HepG2 (cell line): Measurements from ENCODE around the gene MCRIP2. TPM values are rescaled to one million over a fixed set of nuclear protein-coding genes. Genes with fewer than 3 reads are reported as not detected.

Source experiments
- GLMP ChIP-seq: sonication (generic); formaldehyde crosslinking; IDR thresholded peaks from 2 replicates; pipeline ENCODE4 v1.9.0; 2021; ENCODE audit warnings: missing genetic modification reagents, mild to moderate bottlenecking, borderline replicate concordance
- JUND ChIP-seq: sonication (generic); formaldehyde crosslinking; IDR thresholded peaks from 2 replicates; pipeline ENCODE4 v1.8.0; 2022; ENCODE audit warnings: mild to moderate bottlenecking, missing genetic modification reagents
- MED1 ChIP-seq: sonication (generic); formaldehyde crosslinking; IDR thresholded peaks from 2 replicates; pipeline ENCODE4 v1.4.0; 2020; ENCODE audit warnings: missing genetic modification reagents
- MNT ChIP-seq: fragments of 450-650 bp; IDR thresholded peaks from 2 replicates; pipeline ENCODE4 v1.6.1; 2016
- NKX3-1 ChIP-seq: sonication (generic); formaldehyde crosslinking; IDR thresholded peaks from 2 replicates; pipeline ENCODE4 v1.5.0; 2020; ENCODE audit warnings: missing genetic modification reagents
- PAF1 ChIP-seq: IDR thresholded peaks from 2 replicates; pipeline ENCODE4 v1.6.1; 2016; ENCODE audit warnings: missing genetic modification reagents, missing compliant biosample characterization
- PHF21A ChIP-seq: sonication (generic); formaldehyde crosslinking; IDR thresholded peaks from 2 replicates; pipeline ENCODE4 v1.5.0; 2020; ENCODE audit warnings: mild to moderate bottlenecking, missing genetic modification reagents
- RBFOX2 ChIP-seq: fragments of 200-400 bp; formaldehyde crosslinking; IDR thresholded peaks from 2 replicates; pipeline ENCODE4 v1.6.1; 2017; ENCODE audit warnings: low read depth, mild to moderate bottlenecking, low read length
- RBM22 ChIP-seq: fragments of 200-400 bp; formaldehyde crosslinking; optimal IDR thresholded peaks from 2 replicates; pipeline ENCODE3; 2017; ENCODE audit warnings: mild to moderate bottlenecking, low read length, moderate library complexity
- SMAD1 ChIP-seq: sonication (generic); formaldehyde crosslinking; IDR thresholded peaks from 2 replicates; pipeline ENCODE4 v1.4.0; 2020; ENCODE audit warnings: missing genetic modification reagents, low read depth, mild to moderate bottlenecking, borderline replicate concordance
- SOX5 ChIP-seq: IDR thresholded peaks from 2 replicates; pipeline ENCODE4 v1.6.1; 2016; ENCODE audit warnings: borderline replicate concordance
- ZNF101 ChIP-seq: sonication (generic); formaldehyde crosslinking; IDR thresholded peaks from 2 replicates; pipeline ENCODE4 v1.4.0; 2020; ENCODE audit warnings: mild to moderate bottlenecking, low read depth, missing genetic modification reagents, borderline replicate concordance
- ZNF709 ChIP-seq: sonication (generic); formaldehyde crosslinking; IDR thresholded peaks from 2 replicates; pipeline ENCODE4 v1.5.0; 2020; ENCODE audit warnings: mild to moderate bottlenecking, missing genetic modification reagents
- polyA plus RNA-seq, 8 experiments: library from polyadenylated mRNA; depleted of rRNA in 3 of 8; stranded (reverse) in 7 of 8; unstranded in 1 of 8; fragments of >200 nt; fragmentation: Illumina TruSeq in 4 of 8; extraction: Trizol in 4 of 8; gene quantifications; 2 replicates each; pipeline versions ENCODE4 v1.2.1 to v1.2.3, GENCODE V29; 2011 to 2016; ENCODE audit warnings: low read depth in 4 of 8, missing spikeins in 1 of 8, mixed read lengths in 1 of 8; ENCODE audit not compliant: insufficient read depth in 1 of 8
- total RNA-seq, 5 experiments: library from RNA; depleted of rRNA; stranded (reverse); fragments of >200 nt; fragmentation: Illumina TruSeq; extraction: Trizol; gene quantifications; 2 replicates each; pipeline ENCODE4 v1.2.3, GENCODE V29; 2016; ENCODE audit warnings: low read depth in 1 of 5
- TF ChIP-seq, protein P1 (sequence below): sonication (generic); formaldehyde crosslinking; IDR thresholded peaks from 2 replicates; pipeline ENCODE4 v1.4.0; 2020; ENCODE audit warnings: missing genetic modification reagents, borderline replicate concordance
- TF ChIP-seq, protein P2 (sequence below): sonication (generic); formaldehyde crosslinking; IDR thresholded peaks from 2 replicates; pipeline ENCODE4 v1.4.0; 2020; ENCODE audit warnings: mild to moderate bottlenecking, missing genetic modification reagents, borderline replicate concordance

Gene MCRIP2
- total and polyA plus RNA-seq, 2 of the 13 experiments (the other 11 are each of a cell fraction or from before 2014, with no cell fraction given) = 39.6 to 76.7 TPM

GRCh38 chr16:674968-675883 is 33.6 kb downstream of the MCRIP2 start, which contains the start of gene RHBDL1 (continued):
- TF ChIP-seq RBFOX2 = 0 out of 2 replicates have a peak, but pooled peaks have one; percentile 14
- TF ChIP-seq NKX3-1 (CRISPR knock-in tag) = no peak
- no peak for TF ChIP-seq GLMP (CRISPR knock-in tag)
- TF ChIP-seq, protein P1, sequence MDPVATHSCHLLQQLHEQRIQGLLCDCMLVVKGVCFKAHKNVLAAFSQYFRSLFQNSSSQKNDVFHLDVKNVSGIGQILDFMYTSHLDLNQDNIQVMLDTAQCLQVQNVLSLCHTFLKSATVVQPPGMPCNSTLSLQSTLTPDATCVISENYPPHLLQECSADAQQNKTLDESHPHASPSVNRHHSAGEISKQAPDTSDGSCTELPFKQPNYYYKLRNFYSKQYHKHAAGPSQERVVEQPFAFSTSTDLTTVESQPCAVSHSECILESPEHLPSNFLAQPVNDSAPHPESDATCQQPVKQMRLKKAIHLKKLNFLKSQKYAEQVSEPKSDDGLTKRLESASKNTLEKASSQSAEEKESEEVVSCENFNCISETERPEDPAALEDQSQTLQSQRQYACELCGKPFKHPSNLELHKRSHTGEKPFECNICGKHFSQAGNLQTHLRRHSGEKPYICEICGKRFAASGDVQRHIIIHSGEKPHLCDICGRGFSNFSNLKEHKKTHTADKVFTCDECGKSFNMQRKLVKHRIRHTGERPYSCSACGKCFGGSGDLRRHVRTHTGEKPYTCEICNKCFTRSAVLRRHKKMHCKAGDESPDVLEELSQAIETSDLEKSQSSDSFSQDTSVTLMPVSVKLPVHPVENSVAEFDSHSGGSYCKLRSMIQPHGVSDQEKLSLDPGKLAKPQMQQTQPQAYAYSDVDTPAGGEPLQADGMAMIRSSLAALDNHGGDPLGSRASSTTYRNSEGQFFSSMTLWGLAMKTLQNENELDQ (CRISPR knock-in tag) = no peak
- no peak for TF ChIP-seq ZNF101 (CRISPR knock-in tag)
- no peak for TF ChIP-seq MNT
- peak; percentile 57 for TF ChIP-seq JUND (CRISPR knock-in tag)
- TF ChIP-seq RBM22 = peak; percentile 86
- TF ChIP-seq, protein P2, sequence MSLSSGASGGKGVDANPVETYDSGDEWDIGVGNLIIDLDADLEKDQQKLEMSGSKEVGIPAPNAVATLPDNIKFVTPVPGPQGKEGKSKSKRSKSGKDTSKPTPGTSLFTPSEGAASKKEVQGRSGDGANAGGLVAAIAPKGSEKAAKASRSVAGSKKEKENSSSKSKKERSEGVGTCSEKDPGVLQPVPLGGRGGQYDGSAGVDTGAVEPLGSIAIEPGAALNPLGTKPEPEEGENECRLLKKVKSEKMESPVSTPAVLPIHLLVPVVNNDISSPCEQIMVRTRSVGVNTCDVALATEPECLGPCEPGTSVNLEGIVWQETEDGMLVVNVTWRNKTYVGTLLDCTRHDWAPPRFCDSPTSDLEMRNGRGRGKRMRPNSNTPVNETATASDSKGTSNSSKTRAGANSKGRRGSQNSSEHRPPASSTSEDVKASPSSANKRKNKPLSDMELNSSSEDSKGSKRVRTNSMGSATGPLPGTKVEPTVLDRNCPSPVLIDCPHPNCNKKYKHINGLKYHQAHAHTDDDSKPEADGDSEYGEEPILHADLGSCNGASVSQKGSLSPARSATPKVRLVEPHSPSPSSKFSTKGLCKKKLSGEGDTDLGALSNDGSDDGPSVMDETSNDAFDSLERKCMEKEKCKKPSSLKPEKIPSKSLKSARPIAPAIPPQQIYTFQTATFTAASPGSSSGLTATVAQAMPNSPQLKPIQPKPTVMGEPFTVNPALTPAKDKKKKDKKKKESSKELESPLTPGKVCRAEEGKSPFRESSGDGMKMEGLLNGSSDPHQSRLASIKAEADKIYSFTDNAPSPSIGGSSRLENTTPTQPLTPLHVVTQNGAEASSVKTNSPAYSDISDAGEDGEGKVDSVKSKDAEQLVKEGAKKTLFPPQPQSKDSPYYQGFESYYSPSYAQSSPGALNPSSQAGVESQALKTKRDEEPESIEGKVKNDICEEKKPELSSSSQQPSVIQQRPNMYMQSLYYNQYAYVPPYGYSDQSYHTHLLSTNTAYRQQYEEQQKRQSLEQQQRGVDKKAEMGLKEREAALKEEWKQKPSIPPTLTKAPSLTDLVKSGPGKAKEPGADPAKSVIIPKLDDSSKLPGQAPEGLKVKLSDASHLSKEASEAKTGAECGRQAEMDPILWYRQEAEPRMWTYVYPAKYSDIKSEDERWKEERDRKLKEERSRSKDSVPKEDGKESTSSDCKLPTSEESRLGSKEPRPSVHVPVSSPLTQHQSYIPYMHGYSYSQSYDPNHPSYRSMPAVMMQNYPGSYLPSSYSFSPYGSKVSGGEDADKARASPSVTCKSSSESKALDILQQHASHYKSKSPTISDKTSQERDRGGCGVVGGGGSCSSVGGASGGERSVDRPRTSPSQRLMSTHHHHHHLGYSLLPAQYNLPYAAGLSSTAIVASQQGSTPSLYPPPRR = no peak
- TF ChIP-seq PHF21A (CRISPR knock-in tag) = no peak
- no peak for TF ChIP-seq ZNF709 (CRISPR knock-in tag)
- peak; percentile 87; the same call in 1 of the 2 replicates for TF ChIP-seq SMAD1 (CRISPR knock-in tag)
- TF ChIP-seq PAF1 = no peak
- TF ChIP-seq MED1 (CRISPR knock-in tag) = no peak
- no peak for TF ChIP-seq SOX5 (CRISPR knock-in tag)
